ENCODE data around the gene CAPG.
A peak's percentile ranks its signal among the peaks of the same experiment; 100 is the strongest.

Gene CAPG

GRCh38 chr2:85439025-85439472 lies 28.9 kb upstream of the CAPG start:
- no peak for DNase-seq (ENCODE audit: low read depth in 2 of 2)

DNA sequence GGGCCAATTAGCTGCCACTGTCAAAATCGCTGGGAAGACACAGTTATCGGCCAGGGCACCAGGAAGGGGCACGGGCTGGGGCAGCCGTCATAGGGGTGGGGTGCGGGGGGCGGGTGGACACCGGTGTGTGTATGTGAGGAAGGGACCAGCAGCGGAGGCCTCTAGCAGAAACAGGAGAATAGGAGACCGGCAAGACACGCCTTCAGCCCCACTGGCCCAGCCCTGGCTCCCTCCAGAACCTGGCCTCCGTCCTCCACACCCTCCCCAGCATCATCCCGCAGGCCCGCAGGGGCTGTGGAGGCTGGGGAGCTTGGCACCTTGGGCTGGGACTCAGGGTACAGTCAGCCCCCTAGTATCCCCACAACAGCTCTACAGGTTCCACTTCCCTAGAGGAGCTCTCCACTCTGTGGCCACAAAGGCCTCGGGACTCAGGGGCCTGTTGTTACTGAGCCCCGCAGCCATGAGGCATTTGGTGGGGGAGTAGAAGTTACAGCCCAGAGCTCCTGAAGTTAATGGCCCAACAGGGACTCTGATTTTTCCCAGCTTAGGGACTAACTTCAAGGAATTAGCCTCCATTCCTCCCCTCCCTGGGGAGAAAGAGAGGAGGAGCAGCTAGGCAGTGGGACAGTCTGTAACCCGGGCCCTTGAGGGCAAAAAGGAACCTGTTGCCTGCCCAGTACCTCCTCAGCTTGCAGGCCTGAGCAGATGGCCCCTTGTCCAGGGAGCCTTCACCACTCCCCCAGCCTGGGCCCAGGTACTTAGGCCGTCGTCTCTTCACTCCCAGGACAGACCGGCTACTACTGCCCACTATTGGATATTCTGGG lies 28.2 kb upstream of the CAPG start:
- no peak for DNase-seq (ENCODE audit: low read depth in 2 of 2)

- DNase-seq (ENCODE audit: low read depth in 2 of 2), result peak; percentile 60 to 65
These were observed 27.5 kb upstream of the CAPG start for GRCh38 chr2:85437488-85438200.

GRCh38 chr2:85436836-85437487 lies 26.8 kb upstream of the CAPG start:
- no peak for DNase-seq (ENCODE audit: low read depth in 2 of 2)

DNA sequence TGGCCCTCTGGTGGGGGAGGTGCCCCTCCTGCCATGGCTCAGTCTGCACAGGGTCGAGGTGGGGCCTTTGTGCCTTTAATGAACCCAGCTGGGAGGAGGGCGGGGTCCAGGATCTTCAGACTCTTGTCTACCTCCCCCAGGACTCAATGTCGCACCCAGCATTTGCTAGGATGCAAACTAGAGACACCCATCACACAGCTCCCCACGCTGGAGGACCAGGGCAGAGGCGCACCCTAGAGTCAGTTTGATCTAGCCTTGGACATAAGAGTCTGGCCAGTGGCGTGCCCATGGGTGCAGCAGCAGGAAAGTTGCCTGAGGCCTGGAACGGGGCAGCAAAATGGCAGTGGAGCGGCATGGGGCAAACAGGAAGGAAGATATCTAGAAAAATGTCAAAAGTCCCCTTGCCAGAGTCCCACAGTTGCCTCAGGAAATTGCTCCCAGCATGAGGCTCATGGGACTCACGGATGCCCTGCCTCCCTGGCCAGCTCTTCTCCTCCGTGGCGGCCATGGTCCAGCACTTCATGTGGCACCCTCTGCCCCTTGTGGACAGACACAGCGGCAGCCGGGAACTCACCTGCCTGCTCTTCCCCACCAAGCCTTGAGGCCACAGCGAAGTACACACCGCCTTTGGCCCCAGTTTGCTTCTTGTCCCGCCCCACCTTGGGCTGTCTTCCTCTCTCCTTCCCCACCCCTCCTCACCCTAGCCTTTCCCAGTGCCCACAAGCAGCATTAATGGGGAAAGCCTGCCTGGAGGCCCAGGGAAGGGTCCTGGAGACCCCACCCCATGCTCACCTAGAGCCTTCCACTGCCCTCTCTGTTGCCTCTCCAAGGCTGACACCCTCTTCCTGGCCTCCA lies 26.0 kb upstream of the CAPG start:
- DNase-seq (ENCODE audit: low read depth in 2 of 2), result no peak

DNA sequence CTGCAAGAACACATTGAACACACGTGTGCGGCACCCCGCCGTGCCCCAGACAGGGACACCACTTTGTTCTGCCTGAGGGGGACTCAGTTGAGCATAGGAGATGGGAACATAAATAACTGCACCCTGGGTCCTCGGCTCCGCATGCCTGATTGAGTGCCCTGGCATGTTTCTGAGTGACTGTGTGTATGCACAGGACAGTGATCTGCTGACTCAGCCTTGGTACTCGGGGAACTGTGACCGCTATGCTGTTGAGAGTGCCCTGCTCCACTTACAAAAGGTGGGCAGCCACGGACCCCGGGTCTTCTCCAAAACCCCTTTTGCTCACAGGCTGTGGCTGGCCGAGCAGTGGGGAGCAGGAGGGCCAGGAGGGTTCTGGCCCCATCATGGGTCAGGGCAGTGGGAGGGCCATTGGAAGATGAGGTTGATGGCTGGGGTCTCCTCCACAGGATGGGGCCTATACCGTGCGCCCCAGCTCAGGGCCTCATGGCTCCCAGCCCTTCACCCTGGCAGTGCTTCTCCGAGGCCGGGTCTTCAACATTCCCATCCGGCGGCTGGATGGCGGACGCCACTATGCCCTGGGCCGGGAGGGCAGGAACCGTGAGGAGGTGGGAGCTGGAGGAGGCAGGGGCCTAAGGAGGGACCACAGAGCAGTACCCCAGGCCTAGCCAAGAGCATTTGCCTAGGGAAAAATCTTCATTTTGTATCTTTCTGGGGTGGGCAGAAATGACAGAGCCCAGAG lies 25.2 kb upstream of the CAPG start:
- DNase-seq (ENCODE audit: low read depth in 2 of 2), result no peak

DNA sequence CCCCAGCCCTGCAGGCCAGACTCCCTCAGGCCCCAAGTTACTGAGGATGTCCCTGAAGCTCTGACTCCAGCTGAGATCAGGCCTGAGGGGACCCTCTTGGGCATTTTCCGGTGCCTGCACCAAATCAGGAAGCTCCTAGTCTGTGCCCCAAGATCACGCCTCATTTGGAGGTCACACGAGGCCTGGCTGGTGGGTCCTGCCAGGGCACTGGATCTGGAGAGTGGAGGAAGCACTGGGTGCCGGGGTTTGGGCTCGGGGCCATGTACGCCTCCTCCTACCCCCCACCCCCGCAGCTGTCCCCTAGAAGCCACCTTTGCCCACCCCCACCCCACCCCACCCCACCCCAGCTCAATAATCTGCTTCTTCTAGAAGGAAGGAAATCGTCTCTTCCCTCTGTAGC lies 24.5 kb upstream of the CAPG start:
- no peak for DNase-seq (ENCODE audit: low read depth in 2 of 2)

GRCh38 chr2:85433511-85434089 lies 23.4 kb upstream of the CAPG start:
- no peak for DNase-seq (ENCODE audit: low read depth in 2 of 2)

GRCh38 chr2:85431570-85432205 lies 21.5 kb upstream of the CAPG start:
- no peak for DNase-seq (ENCODE audit: low read depth in 2 of 2)

- no peak for DNase-seq (ENCODE audit: low read depth in 2 of 2)
These were observed 20.8 kb upstream of the CAPG start for GRCh38 chr2:85430752-85431569.

DNA sequence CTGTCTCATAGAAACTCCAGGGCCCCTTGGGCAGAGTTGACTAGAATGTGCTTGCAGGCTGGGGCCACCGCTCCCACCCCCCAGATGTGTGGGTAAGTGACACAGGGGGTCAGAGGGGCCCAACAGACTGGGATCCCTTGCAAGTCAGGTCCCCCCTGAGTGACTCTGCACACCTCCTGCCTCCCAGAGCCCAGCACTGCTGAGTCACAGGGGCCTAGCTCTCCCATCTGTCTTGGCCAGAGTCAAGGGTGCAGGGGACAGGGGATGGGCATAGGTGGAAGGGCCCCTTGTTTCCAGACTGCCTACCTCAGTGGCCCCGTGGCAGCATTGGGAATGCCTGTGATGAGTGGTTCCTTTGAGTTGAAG lies 19.7 kb upstream of the CAPG start:
- DNase-seq (ENCODE audit: low read depth in 2 of 2), result no peak

- DNase-seq (ENCODE audit: low read depth in 2 of 2), result no peak
These were observed 19.2 kb upstream of the CAPG start for GRCh38 chr2:85429213-85429923.

DNA sequence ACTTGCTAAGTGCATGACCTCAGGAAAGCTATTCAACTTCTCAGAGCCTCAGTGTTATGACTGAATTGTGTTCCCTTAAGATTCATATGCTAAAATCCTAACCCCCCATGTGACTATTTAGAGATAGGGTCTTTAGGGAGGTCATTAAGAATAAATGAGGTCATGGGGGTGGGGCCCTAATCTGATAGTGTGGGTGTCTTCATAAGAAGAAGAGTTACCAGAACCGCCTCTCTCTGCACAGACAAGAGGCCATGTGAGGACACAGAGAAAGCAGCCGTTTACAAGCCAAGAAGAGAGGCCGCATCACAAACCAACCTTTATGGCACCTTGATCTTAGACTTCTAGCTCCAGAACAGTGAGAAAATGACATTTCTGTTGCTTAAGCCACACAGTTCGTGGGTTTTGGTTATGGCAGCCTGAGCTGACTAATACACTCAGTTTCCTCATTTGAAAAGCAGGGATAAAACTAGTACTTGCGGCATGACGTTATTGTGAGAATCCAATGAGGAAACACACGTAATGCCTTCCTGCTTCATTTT lies 18.2 kb upstream of the CAPG start:
- DNase-seq (ENCODE audit: low read depth in 2 of 2), result no peak

GRCh38 chr2:85427300-85427835 lies 17.2 kb upstream of the CAPG start:
- DNase-seq (ENCODE audit: low read depth in 2 of 2), result no peak

DNA sequence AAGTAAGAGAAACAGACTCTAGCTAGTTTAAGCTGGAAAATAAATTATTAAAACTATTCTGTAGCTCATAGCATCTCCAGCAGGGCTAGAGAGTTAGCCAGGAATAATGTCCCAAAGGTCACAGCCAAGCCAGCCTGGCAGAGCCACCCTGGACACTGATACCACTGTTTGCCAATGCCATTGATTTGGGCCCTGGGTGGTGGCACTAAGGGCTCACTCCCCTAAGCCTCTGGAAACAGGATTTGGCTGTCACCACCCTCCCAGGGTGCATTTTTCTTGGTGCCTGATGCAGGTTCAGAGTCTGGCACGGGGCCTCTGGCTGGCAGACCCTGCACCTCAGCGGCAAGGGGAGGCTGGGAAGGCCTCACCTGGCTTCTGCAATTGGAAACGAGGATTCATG lies 15.4 kb upstream of the CAPG start:
- no peak for DNase-seq (ENCODE audit: low read depth in 2 of 2)

DNA sequence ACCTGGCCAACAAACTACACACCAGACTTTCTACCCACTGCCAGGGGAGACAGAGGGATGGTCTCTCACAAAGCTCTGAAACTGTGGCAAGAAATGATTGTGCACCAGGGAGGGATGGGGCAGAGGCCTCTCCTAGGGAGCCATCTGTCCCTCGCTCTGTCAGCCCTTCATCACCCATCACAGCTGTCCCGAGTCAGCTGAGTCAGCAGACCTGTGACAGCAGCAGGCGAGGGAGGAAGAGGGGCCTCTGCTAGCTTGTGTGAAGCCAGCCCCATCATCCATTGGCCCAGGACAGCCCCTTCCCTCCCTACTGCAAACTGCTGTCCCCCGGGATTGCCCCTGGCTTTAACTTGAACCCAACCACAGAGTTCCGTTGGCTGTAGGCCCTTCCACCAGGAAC lies 13.4 kb upstream of the CAPG start:
- DNase-seq (ENCODE audit: low read depth in 2 of 2), result no peak

DNA sequence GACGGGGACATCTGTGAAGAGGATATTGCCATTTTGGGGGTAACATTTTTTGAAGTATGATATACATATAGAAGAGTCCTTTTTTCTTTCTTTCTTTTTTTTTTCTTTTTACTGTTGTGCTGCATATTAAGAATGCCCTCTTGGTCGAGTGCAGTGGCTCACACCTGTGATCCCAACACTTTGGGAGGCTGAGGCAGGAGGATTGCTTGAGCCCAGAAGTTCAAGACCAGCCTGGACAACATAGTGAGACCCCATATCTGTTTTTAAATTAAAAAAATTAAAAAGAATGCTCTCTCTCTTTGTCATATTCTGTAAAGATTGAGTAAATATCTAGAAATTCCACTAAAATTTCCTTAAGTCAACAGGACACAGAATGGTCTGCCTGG lies 11.9 kb upstream of the CAPG start:
- no peak for DNase-seq (ENCODE audit: low read depth in 2 of 2)

All from stimulated activated CD4-positive, alpha-beta T cell treated with anti-CD3 and anti-CD28 coated beads, Interleukin-4, amount 100 ng/mL, for 48 hours (primary cell).